Ishikawa (cell line): ENCODE data around the gene MAGEL2.

Experiments used
- EGR1 ChIP-seq: IDR thresholded peaks from 2 replicates; pipeline ENCODE4 v1.6.1; 2012
- EP300 ChIP-seq: IDR thresholded peaks from 2 replicates; pipeline ENCODE4 v1.6.1; 2012; ENCODE audit warnings: borderline replicate concordance
- FOXM1 ChIP-seq: IDR thresholded peaks from 2 replicates; pipeline ENCODE4 v1.6.1; 2012; ENCODE audit warnings: low read depth, borderline replicate concordance
- MAX ChIP-seq: IDR thresholded peaks from 2 replicates; pipeline ENCODE4 v1.6.1; 2012
- RAD21 ChIP-seq: IDR thresholded peaks from 2 replicates; pipeline ENCODE4 v1.6.1; 2012; ENCODE audit warnings: low read depth
- TAF1 ChIP-seq: IDR thresholded peaks from 2 replicates; pipeline ENCODE4 v1.6.1; 2012; ENCODE audit warnings: low read depth, mild to moderate bottlenecking
- TCF12 ChIP-seq: IDR thresholded peaks from 2 replicates; pipeline ENCODE4 v1.6.1; 2012; ENCODE audit warnings: low read depth
- YY1 ChIP-seq: IDR thresholded peaks from 2 replicates; pipeline ENCODE4 v1.6.1; 2012; ENCODE audit warnings: low read depth

- TF ChIP-seq EP300, result no peak
- TF ChIP-seq YY1, result no peak
- TF ChIP-seq FOXM1, result no peak
- TF ChIP-seq RAD21, result no peak
- no peak for TF ChIP-seq TAF1
- no peak for TF ChIP-seq MAX
- TF ChIP-seq TCF12, result no peak
- TF ChIP-seq EGR1, result no peak
These were observed 42.8 kb upstream of the MAGEL2 start for GRCh38 chr15:23690450-23690852.
